Ramos (cell line): ENCODE data around the gene SAMHD1.
"Not testable (repeated sequence)": the region's sequence is repeated elsewhere in the genome, so short reads cannot be mapped to it uniquely, and the experiment has no call there.

Experiments
- in situ Hi-C: fragments of 300-500 bp; cut with MboI; formaldehyde crosslinking; loops from one replicate; pipeline ENCODE4 v1.14.3; 2022; ENCODE audit warnings: low sequenced_read_pairs; ENCODE audit not compliant: unreplicated experiment

Gene SAMHD1

GRCh38 chr20:36951198-36951978 lies at the start of gene SAMHD1:
TSS of gene SAMHD1 (minus strand) at chr20:36951708. CDS start at chr20:36951643, 65 bp downstream.
- in situ Hi-C loops = no loop called here

- in situ Hi-C loops = not testable (repeated sequence)
These were observed 48.7 kb upstream of the SAMHD1 start for GRCh38 chr20:37000171-37000570.

GRCh38 chr20:36998652-36999051 lies 47.1 kb upstream of the SAMHD1 start:
- in situ Hi-C loops = no loop called here

DNA sequence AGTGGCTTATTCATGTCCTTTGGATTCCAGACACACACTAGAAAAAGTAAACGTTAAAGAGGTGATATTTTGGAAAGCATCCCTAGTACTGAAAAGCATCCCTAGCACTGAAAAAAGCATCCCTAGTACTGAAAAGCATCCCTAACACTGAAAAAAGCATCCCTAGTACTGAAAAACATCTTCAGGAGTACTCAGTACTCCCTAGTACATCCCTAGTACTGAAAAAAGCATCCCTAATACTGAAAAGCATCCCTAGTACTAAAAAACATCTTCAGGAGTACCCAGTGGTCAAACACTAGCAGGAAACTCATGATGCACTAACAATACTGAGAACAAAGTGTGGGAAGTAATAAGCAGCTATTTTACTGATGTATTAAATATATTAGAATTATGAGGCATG lies 45.6 kb upstream of the SAMHD1 start:
- in situ Hi-C loops = no loop called here

GRCh38 chr20:36994221-36994620 lies 42.7 kb upstream of the SAMHD1 start:
- in situ Hi-C loops = not testable (repeated sequence)

DNA sequence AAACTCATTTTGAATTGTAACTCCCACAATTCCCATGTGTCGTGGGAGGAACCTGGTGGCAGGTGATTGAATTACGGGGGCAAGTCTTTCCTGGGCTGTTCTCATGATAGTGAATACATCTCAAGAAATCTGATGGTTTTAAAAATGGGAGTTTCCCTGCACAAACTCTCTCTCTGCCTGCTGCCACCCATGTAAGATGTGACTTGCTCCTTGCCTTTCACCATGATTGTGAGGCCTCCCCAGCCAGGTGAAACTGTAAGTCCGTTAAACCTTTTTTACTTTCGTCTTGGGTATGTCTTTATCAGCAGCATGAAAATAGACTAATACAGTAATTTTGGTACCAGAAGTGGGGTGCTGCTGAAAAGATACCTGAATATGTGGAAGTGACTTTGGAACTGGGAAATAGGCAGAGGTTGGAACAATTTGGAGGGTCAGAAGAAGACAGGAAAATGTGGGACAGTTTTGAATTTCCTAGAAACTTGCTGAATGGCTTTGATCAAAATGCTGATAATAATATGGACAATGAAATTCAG lies 41.4 kb upstream of the SAMHD1 start:
- in situ Hi-C loops = no loop called here

DNA sequence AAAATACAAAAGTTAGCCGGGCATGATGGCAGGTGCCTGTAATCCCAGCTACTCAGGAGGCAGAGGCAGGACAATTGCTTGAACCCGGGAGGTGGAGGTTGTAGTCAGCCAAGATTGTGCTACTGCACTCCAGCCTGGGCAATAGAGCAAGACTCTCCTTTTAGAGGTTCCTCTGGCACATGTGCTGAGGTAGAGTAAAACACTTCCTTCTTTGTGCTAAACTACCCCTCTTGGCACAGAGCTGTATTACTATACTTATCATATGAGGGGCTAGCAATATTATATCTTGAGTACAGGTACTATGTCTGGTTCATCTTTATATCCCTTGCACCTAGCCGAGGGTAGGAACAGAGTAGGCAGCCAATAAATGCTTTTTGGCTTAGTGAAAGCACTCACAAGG lies 40.2 kb upstream of the SAMHD1 start:
- in situ Hi-C loops = no loop called here

- in situ Hi-C loops = no loop called here
These were observed 38.3 kb upstream of the SAMHD1 start for GRCh38 chr20:36989797-36990196.

- in situ Hi-C loops = no loop called here
These were observed 37.0 kb upstream of the SAMHD1 start for GRCh38 chr20:36988494-36988966.

- in situ Hi-C loops = no loop called here
These were observed 32.7 kb upstream of the SAMHD1 start for GRCh38 chr20:36984257-36984638.

- in situ Hi-C loops = no loop called here
These were observed 23.8 kb upstream of the SAMHD1 start for GRCh38 chr20:36975099-36975818.

DNA sequence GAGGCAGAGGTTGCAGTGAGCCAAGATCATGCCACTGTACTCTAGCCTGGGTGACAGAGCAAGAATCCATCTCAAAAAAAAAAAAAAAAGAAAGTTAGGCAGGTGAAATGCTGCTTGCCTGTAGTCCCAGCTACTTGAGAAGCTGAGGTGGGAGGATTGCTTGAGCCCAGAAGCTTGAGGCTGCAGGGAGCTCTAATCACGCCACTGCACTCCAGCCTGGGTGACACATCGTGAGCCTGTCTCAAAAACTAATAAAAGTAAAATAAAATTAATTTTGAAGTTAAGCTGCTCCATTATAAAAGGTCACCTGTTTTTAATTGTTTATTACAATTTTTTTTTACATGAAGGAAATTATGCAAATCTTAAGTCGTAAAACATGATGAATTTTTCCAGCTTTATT lies 23.2 kb upstream of the SAMHD1 start:
- in situ Hi-C loops = no loop called here

- in situ Hi-C loops = no loop called here
These were observed 19.6 kb upstream of the SAMHD1 start for GRCh38 chr20:36971103-36971502.

GRCh38 chr20:36969478-36970186 lies 18.1 kb upstream of the SAMHD1 start:
- in situ Hi-C loops = no loop called here

- in situ Hi-C loops = no loop called here
These were observed 17.5 kb upstream of the SAMHD1 start for GRCh38 chr20:36969051-36969450.

GRCh38 chr20:36967636-36968035 lies 16.1 kb upstream of the SAMHD1 start:
- in situ Hi-C loops = no loop called here

DNA sequence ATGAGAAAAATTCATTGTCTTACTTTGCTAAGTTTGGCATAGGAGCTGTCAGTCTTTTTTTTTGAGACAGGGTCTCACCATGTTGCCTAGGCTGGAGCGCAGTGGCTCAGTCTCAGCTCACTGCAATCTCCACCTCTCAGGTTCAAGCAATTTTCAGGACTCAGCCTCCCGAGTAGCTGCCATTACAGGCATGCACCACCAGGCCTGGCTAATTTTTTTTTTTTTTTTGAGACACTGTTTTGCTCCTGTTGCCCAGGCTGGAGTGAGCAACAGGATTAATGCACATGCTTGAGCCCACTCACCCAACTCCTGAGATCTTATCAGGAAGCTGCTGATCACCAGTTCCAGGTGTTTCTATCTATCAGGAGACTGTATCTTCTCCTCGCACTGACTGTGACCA lies 15.5 kb upstream of the SAMHD1 start:
- in situ Hi-C loops = not testable (repeated sequence)

DNA sequence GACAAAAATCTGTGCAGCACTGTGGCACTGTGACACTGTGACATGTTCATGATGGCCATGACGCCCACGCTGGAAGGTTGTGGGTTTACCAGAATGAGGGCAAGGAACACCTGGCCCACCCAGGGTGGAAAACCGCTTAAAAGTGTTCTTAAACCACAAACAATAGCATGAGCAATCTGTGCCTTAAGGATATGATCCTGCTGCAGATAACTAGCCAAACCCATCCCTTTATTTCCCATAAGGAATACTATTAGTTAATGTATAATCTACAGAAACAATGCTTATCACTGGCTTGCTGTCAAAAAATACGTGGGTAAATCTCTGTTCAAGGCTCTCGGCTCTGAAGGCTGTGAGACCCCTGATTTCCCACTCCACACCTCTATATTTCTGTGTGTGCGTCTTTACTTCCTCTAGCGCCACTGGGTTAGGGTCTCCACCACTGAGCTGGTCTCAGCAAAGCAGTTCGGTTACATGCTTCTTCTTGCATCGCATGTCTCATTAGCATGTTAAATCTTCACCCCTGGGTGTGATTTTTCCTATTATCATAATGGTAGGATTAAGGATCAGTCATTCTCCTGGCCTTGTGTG lies 10.9 kb upstream of the SAMHD1 start:
- in situ Hi-C loops = not testable (repeated sequence)

DNA sequence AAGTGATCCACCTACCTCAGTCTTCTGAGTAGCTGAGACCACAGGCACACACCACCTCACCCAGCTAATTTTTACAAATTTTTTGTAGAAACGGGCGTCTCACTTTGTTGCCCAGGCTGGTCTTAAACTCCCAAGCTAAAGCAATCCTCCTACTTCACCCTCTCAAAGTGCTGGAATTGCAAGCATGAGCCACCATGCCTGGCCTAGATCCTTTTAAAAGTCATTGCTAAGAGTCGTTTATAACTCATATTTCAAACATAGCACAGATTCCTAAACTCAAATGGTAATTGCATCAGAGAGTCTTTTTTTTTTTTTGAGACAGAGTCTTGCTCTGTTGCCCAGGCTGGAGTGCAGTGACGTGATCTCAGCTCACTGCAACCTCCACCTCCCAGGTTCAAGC lies 7.7 kb upstream of the SAMHD1 start:
- in situ Hi-C loops = no loop called here

DNA sequence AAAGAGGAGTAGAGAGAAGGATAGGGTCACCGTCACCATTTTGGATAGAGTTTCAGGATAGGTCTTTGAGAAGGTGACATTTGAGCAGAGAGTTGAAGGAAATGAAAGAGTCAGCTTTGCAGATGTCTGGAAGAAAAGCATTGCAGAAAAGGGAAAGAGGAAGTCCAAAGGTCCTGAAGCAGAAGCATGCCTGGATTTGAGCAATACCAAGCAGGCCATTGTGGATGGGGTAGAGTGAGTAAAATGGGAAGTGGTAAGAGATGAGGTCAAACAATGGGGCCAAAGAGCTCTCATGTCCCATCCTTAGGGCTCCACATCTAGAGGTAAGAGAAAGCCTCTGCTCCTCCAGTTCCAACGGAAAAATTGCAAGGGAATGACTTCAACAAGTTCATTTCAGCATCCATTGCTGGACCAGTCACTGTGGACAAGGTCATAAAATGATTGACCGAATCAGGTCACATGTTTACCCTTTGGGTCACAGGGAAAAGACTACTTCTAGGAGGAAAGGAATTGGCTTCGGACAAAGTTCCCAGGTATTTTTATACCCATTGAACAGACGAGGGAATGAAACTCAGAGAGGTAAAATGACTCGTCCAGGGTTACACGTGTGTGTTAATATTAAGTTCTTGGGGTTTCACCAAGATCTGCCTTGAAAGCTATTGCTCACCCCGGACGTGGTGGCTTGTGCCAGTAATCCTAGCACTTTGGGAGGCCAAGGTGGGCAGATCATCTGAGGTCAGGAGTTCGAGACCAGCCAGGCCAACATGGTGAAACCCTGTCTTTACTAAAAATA lies 6.6 kb upstream of the SAMHD1 start:
- in situ Hi-C loops = no loop called here
